GM19328 (cell line): Measurements from ENCODE around the gene SMARCC2.
A peak's percentile ranks its signal among the peaks of the same experiment; 100 is the strongest.
"Not testable (repeated sequence)": the region's sequence is repeated elsewhere in the genome, so short reads cannot be mapped to it uniquely, and the experiment has no call there.

Source experiments
- ATAC-seq: cut with Tn5 transposase; IDR thresholded peaks from one replicate; pipeline ENCODE4 v1.9.1; 2021; ENCODE audit warnings: mild to moderate bottlenecking, moderate library complexity; ENCODE audit not compliant: unreplicated experiment

SMARCC2 gene

GRCh38 chr12:56212361-56212760 lies 23.1 kb upstream of the SMARCC2 start:
- no peak for ATAC-seq

- no peak for ATAC-seq
Observed at GRCh38 chr12:56208006-56208405, 18.7 kb upstream of the SMARCC2 start.

- ATAC-seq, result no peak
Observed at GRCh38 chr12:56206452-56207166, 17.3 kb upstream of the SMARCC2 start.

- no peak for ATAC-seq
Observed at GRCh38 chr12:56205445-56205844, 16.2 kb upstream of the SMARCC2 start.

DNA sequence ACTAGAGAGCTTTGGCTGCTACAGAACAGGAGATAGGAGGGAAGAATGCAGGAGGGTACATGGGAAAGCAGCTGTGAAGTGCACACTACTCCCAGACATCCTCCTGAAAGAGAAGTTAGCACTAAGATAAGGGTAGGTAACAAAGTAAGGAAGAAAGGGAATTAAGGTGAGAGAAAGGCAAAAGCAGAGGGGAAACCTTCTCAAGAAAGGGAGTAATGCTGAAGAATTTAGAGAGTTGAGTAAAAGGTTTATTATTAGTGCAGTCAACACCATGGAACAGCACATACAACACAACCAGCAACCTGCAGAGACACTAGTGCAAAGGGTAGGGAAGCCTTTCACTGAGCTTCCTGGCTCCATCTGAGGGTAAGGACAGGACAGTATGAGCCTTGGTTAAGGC lies 15.0 kb upstream of the SMARCC2 start:
- no peak for ATAC-seq

DNA sequence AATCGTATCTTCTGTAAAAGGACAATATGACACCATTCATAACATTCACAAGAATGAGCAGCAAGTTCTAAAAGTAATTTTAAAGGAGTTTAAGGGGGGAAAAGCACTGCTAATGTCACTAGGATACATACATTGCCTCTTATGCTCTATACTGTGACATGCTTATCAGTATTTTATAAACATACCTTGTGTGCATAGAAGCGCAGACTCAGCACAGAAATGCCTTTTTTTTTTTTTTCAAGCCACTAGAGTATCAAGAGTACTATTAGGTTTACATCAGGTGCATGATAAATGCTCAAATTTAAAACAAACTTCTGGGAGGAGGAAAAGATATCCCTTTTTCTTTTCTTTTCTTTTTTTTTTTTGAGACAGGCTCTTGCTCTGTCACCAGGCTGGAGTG lies 13.6 kb upstream of the SMARCC2 start:
- no peak for ATAC-seq

DNA sequence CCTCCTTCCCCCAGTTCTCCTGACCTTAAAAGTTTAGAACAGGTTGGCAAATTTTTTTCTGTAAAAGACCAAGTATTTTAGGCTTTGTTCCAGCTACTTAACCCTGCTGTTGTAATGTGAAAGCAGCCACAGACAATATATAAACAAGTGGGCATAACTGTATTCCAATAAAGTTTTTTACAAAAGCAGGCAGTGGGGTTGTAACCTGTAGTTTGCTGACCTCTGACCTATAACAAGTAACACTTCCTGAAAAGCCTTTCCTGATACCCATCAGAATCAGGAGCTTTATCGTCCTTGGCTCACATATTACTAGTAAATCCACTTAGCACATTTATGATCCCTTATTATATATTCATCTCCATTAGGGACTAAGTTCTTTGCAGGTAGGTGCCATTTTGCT lies 13.1 kb upstream of the SMARCC2 start:
- no peak for ATAC-seq

DNA sequence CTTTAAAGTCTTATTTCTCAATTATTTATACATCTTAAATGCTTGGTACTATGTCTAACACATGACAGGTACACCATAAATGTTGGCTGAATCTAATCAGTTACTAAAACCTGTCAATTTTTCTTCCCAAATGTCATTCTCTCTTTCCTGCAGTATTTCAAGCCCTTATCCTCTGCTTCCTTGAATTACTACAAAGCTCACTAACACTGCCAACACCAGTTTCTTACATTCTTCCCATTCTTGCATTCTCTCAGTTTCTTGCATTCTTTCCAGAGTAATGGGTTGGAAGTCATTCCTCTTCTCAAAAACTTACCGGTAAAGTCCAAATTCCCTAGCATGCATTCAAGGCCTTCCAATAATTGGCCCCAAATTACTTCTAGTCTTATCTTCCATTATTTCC lies 9.6 kb upstream of the SMARCC2 start:
- no peak for ATAC-seq

GRCh38 chr12:56197921-56198635 lies 8.8 kb upstream of the SMARCC2 start:
- no peak for ATAC-seq

DNA sequence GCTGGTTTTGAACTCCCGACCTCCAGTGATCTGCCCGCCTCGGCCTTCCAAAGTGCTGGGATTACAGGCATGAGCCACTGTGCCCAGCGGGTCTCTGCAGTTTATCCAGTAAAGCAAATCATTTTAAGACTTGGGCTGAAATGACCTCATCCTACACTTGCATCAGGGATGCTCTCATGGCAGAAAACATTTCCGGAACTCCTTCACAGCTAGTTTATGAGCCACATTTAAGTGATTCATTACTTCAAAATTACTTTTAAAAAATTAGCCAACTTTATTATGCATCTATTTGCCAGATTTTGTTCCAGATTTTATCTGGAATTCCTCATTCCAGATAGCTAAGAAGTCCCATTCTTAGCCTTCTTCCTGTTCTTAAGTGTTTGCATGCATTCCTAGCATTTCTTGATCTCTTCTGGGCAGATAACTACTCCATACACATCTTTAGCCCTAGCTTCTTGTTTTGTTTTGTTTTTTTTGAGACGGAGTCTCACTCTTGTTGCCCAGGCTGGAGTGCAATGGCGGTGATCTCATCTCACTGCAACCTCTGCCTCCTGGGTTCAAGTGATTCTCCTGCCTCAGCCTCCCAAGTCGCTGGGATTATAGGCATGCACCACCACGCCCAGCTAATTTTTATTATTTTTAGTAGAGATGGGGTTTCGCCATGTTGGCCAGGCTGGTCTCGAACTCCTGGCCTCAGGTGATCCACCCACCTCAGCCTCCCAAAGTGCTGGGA lies 7.7 kb upstream of the SMARCC2 start:
- not testable (repeated sequence) for ATAC-seq

DNA sequence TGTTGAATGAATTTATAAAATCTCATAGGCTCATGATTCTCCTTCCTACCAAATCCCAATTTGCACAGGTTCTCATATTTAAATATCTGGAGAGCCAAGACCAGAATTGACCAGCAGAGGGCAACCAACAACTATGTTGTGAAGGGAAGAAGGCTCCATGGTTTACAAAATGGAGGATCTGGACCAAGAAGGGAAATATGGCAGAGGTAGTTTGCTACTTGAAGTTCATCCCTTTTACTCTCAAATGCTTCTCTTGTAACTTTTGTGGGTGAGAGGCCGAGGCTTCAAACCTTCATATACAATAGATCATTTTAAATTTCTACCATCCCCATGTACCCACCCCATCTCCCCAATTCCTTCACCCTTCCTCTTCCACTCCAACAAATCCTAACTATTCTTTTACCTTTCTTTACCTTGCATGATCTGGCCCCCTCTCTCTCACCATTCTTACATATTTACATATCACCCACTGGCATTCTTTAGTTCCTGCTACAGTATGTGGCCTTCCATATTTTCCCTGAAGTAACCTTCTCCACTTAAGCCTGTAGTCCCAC lies 3.8 kb upstream of the SMARCC2 start:
- ATAC-seq, result no peak

- no peak for ATAC-seq
Observed at GRCh38 chr12:56192582-56192981, 3.3 kb upstream of the SMARCC2 start.

GRCh38 chr12:56190695-56191155 lies 1.4 kb upstream of the SMARCC2 start:
- no peak for ATAC-seq

DNA sequence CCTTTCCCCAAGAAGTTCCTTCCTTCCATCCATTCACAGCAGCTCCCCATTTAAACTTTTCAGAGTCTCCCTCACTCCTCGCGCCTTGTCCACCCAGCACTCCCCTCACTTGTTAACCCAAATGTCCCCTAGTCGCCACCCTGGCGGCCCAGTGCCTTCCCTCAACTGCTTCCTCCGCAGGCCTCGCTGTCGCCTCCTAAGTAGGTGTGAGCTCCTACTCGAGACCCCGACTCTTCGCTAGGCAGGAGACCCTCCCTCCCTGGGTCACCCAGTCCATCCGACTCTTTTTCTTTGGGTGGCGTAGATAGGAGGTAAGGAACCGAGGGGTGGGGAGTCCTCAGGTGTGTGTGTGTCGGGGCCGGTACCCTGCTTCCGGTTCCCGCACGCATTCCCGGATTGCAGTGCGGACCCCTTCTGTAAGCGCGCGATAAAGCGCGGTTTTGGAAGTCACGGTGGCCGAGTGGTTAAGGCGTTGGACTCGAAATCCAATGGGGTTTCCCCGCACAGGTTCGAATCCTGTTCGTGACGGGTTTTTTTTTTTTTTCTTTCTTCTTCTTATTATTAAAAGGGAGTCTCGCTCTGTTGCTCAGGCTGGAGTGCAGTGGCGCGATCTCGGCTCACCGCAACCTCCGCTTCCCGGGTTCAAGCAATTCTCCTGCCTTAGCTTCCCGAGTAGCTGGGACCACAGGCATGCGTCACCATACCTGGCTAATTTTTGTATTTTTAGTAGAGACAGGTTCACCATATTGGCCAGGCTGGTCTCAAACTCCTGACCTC lies 823 bp upstream of the SMARCC2 start:
- ATAC-seq, result peak; percentile 25

GRCh38 chr12:56188778-56189098 lies 545 bp downstream of the SMARCC2 start:
- ATAC-seq, result peak; percentile 9

GRCh38 chr12:56188131-56188777 lies 1.0 kb downstream of the SMARCC2 start:
- no peak for ATAC-seq

GRCh38 chr12:56186957-56187356 lies 2.3 kb downstream of the SMARCC2 start:
- ATAC-seq, result no peak

GRCh38 chr12:56178347-56178746 lies 10.9 kb downstream of the SMARCC2 start:
- ATAC-seq, result no peak

DNA sequence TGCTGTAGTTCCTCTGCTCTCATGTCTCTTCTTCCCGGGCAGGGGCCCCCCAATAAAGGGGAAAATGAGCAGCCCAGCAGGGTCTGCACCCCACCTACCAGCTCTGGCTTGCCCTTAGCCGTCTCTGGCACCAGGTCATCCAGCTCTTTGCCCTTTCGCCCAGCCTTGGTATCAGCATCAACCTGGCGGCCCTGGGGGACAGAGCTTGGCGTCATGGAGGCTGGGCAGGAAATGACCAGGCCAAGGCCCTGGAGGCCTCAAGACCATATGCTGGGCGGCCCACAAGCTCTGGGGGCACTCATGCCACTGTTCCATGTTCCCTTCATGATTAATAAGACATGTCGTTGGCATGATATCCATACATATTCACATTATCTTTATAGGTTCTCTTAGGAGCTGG lies 16.4 kb downstream of the SMARCC2 start:
- no peak for ATAC-seq

DNA sequence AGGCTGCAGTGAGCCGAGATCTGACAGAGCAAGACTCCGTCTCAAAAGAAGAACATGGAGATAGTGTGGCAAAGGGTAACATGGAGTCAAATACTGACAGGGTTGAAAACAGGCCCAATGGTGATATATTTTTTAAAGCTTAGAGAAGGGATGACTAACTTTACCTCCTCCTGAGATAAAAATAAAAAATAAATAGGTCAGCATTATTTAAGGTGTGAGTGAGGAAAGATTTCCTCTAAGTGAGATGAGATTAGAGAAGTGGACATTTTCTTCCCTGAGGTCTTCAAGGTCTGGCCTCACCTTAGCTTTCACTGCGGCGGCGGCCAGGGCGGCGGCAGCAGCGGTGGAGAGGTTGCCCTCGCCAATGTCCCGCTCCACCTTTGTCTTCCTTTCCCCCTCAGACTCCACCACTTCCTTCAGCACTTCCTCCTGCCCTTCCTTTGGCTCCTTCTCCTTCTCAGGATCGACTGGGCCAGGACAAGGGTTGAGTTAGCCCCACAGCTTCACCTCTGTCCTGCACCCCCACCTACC lies 20.0 kb downstream of the SMARCC2 start:
- ATAC-seq, result no peak
